ENCODE data around the gene TEAD1.

- TF ChIP-seq CTCF (IDR thresholded peaks at IDR 0.05; ENCODE audit: insufficient read depth, low read length) (no peak), GABPA (IDR thresholded peaks at IDR 0.05; ENCODE audit: low read depth) (no peak), POLR2AphosphoS5 (IDR thresholded peaks at IDR 0.05; ENCODE audit: low read depth) (no peak), REST (IDR thresholded peaks at IDR 0.05; ENCODE audit: insufficient replicate concordance, low read depth) (no peak)
These were observed 112.7 kb downstream of the TEAD1 start for GRCh38 chr11:12786891-12787290.
